Astrocyte of the spinal cord (primary cell): ENCODE results near the gene MYH15.

Source experiments
- DNase-seq: peaks from one replicate; pipeline ENCODE4 v3.0.0; 2011; ENCODE audit warnings: low read depth, low spot score
- H3K4me3 ChIP-seq: 2 replicates; pipeline ENCODE4 v1.5.1; 2011; ENCODE audit warnings: low read depth, mild to moderate bottlenecking, low read length, moderate library complexity
- CTCF ChIP-seq: IDR thresholded peaks from 2 replicates; pipeline ENCODE4 v1.5.1; 2012; ENCODE audit warnings: low read depth, mild to moderate bottlenecking, low read length, inconsistent platforms
- in situ Hi-C: cut with HindIII; loops from 2 replicates; pipeline ENCODE4 v1.10.0; 2017; ENCODE audit warnings: low sequenced_read_pairs

Gene MYH15

GRCh38 chr3:108409800-108410178, 100.6 kb downstream of the MYH15 start:
- DNase-seq = no peak
- H3K4me3 ChIP-seq = no peak overlapping the region
- in situ Hi-C loops = no loop called here
- no peak for TF ChIP-seq CTCF

- in situ Hi-C loops = no loop called here
- no peak for TF ChIP-seq CTCF
- no peak for DNase-seq
- H3K4me3 ChIP-seq = no peak overlapping the region
These were observed 101.3 kb downstream of the MYH15 start for GRCh38 chr3:108408883-108409799.

- in situ Hi-C loops = no loop called here
- no peak for TF ChIP-seq CTCF
- no peak for DNase-seq
- no peak overlapping the region for H3K4me3 ChIP-seq
These were observed 102.5 kb downstream of the MYH15 start for GRCh38 chr3:108407886-108408285.

- peak; percentile 67 for DNase-seq
- in situ Hi-C loops = no loop called here
- peak; percentile 80 for TF ChIP-seq CTCF
- no peak overlapping the region for H3K4me3 ChIP-seq
These were observed 103.7 kb downstream of the MYH15 start for GRCh38 chr3:108406661-108407206.

GRCh38 chr3:108406063-108406660, 104.2 kb downstream of the MYH15 start:
- in situ Hi-C loops = no loop called here
- DNase-seq = no peak
- TF ChIP-seq CTCF = no peak

GRCh38 chr3:108404368-108404767, 106.0 kb downstream of the MYH15 start:
- no peak for TF ChIP-seq CTCF
- peak; percentile 42 for DNase-seq
- no peak overlapping the region for H3K4me3 ChIP-seq
- in situ Hi-C loops = no loop called here

More at GRCh38 chr3:108406063-108406660, 104.2 kb downstream of the MYH15 start:
- H3K4me3 ChIP-seq = no peak overlapping the region
